ENCODE results near the gene DAPP1. TPM values are rescaled to one million over a fixed set of nuclear protein-coding genes. Genes with fewer than 3 reads are reported as not detected.

The DAPP1 gene
- total and polyA plus RNA-seq, 2 experiments from 2014 or later, result 0.09 TPM; not detected in 1

DNA sequence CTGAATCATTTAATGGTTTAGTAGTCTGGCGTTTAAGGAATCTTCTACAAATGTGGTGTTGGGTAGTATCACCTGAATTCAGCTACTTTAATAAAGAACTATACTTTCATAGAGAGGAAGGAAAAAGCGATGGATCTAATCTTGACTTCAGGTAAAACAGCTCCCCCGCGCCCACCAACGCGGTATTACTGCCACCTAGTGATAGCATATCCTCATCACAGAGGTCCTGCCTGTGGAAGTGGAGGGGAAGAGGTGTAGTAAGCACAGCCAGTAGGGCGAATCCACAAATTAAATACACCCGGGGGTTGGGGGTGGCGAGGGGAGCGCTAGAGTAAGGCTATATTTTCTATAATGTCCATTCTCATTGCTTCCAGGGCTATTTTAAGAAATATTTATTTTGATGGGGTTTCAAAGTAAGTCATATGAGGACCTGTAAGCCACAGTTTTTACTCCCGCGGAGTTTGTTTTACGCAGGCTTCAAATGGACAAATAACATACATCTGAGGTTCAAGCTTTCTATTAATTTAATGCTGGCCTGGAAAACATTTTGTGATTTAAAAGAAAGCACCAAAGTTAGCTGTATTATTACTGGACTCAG, 8.3 kb upstream of the DAPP1 start:
- TF ChIP-seq, protein P1, sequence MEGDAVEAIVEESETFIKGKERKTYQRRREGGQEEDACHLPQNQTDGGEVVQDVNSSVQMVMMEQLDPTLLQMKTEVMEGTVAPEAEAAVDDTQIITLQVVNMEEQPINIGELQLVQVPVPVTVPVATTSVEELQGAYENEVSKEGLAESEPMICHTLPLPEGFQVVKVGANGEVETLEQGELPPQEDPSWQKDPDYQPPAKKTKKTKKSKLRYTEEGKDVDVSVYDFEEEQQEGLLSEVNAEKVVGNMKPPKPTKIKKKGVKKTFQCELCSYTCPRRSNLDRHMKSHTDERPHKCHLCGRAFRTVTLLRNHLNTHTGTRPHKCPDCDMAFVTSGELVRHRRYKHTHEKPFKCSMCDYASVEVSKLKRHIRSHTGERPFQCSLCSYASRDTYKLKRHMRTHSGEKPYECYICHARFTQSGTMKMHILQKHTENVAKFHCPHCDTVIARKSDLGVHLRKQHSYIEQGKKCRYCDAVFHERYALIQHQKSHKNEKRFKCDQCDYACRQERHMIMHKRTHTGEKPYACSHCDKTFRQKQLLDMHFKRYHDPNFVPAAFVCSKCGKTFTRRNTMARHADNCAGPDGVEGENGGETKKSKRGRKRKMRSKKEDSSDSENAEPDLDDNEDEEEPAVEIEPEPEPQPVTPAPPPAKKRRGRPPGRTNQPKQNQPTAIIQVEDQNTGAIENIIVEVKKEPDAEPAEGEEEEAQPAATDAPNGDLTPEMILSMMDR (IDR thresholded peaks at IDR 0.05; ENCODE audit: low read depth, low read length), result peak; percentile 62
- no peaks in the 10 kb centered on the region for H3K27me3 ChIP-seq

GRCh38 chr4:99809326-99809725, 7.3 kb upstream of the DAPP1 start:
- Histone ChIP-seq H3K4me1 (ENCODE audit: low read depth) (no peaks in the 10 kb centered on the region), H3K9me3 (ENCODE audit: low read depth) (no peaks in the 10 kb centered on the region), H3K36me3 (no peaks in the 10 kb centered on the region), H3K27me3 (no peaks in the 10 kb centered on the region), H3K4me3 (no peak overlapping the region), H3K27ac (no peak overlapping the region)
- no peak for DNase-seq (ENCODE audit: low read depth in 1 of 2, low spot score in 1 of 2)
- TF ChIP-seq, protein P1 (IDR thresholded peaks at IDR 0.05; ENCODE audit: low read depth, low read length), result no peak

More for the DNA sequence above, 8.3 kb upstream of the DAPP1 start:
- peaks cover 5% of the 10 kb centered on the region for H3K4me1 ChIP-seq (ENCODE audit: low read depth)
- peak; percentile 52 to 69 for DNase-seq (ENCODE audit: low read depth in 1 of 2, low spot score in 1 of 2)
- no peaks in the 10 kb centered on the region for H3K9me3 ChIP-seq (ENCODE audit: low read depth)
- H3K36me3 ChIP-seq, result no peaks in the 10 kb centered on the region
- H3K4me3 ChIP-seq, result no peak overlapping the region
- H3K27ac ChIP-seq, result no peak overlapping the region

DNA sequence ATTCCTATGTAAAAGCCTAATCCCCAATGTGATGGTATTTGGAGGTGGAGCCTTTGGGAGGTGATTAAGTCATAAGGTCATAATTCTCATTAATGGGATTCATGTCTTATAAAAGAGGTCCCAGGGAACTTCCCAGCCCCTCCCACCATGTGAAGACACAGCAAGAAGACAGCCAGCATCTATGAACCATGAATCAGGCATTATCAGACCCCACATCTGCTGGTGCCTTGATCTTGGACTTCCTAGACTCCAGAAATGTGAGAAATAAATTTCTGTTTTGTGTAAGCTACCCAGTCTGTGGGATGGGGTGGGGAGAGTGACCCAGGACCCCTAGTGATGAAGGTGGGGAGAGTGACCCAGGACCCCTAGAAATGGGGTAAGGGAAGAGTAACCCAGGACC, 6.1 kb upstream of the DAPP1 start:
- H3K9me3 ChIP-seq (ENCODE audit: low read depth), result no peaks in the 10 kb centered on the region
- H3K27ac ChIP-seq, result no peak overlapping the region
- TF ChIP-seq, protein P1 (IDR thresholded peaks at IDR 0.05; ENCODE audit: low read depth, low read length), result no peak
- no peaks in the 10 kb centered on the region for H3K4me1 ChIP-seq (ENCODE audit: low read depth)
- DNase-seq (ENCODE audit: low read depth in 1 of 2, low spot score in 1 of 2), result no peak
- H3K36me3 ChIP-seq, result no peaks in the 10 kb centered on the region
- no peak overlapping the region for H3K4me3 ChIP-seq
- no peaks in the 10 kb centered on the region for H3K27me3 ChIP-seq

DNA sequence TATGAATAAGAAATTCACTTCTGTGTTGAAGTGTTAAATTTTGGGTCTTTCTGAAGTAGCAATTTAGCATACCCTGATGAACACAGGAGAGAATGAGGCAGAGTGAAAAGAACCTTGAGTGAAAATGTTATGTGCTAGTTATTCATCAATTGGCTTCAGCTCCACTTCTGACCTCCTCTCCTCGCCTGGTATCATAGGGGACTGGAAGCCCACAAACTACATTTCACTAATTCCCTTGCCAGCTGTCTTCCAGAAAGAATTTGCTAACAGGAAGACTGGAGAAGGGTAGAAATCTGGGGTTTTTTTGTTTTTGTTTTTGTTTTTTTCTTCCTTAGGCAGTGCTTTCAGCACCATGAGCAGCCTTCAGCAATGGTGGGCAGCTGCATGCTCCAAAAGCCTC, 5.5 kb upstream of the DAPP1 start:
- H3K4me1 ChIP-seq (ENCODE audit: low read depth), result no peaks in the 10 kb centered on the region
- DNase-seq (ENCODE audit: low read depth in 1 of 2, low spot score in 1 of 2), result no peak
- no peak overlapping the region for H3K4me3 ChIP-seq
- H3K9me3 ChIP-seq (ENCODE audit: low read depth), result no peaks in the 10 kb centered on the region
- H3K36me3 ChIP-seq, result no peaks in the 10 kb centered on the region
- H3K27me3 ChIP-seq, result no peaks in the 10 kb centered on the region
- TF ChIP-seq, protein P1 (IDR thresholded peaks at IDR 0.05; ENCODE audit: low read depth, low read length), result no peak
- H3K27ac ChIP-seq, result no peak overlapping the region

- H3K36me3 ChIP-seq, result no peaks in the 10 kb centered on the region
- no peak overlapping the region for H3K4me3 ChIP-seq
- no peak overlapping the region for H3K27ac ChIP-seq
- no peaks in the 10 kb centered on the region for H3K9me3 ChIP-seq (ENCODE audit: low read depth)
- TF ChIP-seq, protein P1 (IDR thresholded peaks at IDR 0.05; ENCODE audit: low read depth, low read length), result peak; percentile 49
- DNase-seq (ENCODE audit: low read depth in 1 of 2, low spot score in 1 of 2), result peak; percentile 46 to 61
- H3K27me3 ChIP-seq, result no peaks in the 10 kb centered on the region
- H3K4me1 ChIP-seq (ENCODE audit: low read depth), result no peaks in the 10 kb centered on the region
These were observed 4.8 kb upstream of the DAPP1 start for GRCh38 chr4:99811850-99812249.
